ENCODE results near the gene CIDEB.

Gene CIDEB

GRCh38 chr14:24263848-24264247 is 43.9 kb downstream of the CIDEB start:
- DNase-seq (ENCODE audit: extremely low read depth, low read depth): no peak
- no peak for TF ChIP-seq CTCF (IDR thresholded peaks at IDR 0.05; ENCODE audit: low read depth, low read length)

GRCh38 chr14:24262821-24263733 is 44.7 kb downstream of the CIDEB start, which contains the start of gene TGM1:
TSS of gene TGM1 (minus strand) at chr14:24263177. CDS start at chr14:24262352, 825 bp downstream.
- no peak for TF ChIP-seq CTCF (IDR thresholded peaks at IDR 0.05; ENCODE audit: low read depth, low read length)
- DNase-seq (ENCODE audit: extremely low read depth, low read depth): no peak

- no peak for DNase-seq (ENCODE audit: extremely low read depth, low read depth)
- no peak for TF ChIP-seq CTCF (IDR thresholded peaks at IDR 0.05; ENCODE audit: low read depth, low read length)
Measured at GRCh38 chr14:24261969-24262327, 45.8 kb downstream of the CIDEB start.

- no peak for TF ChIP-seq CTCF (IDR thresholded peaks at IDR 0.05; ENCODE audit: low read depth, low read length)
- no peak for DNase-seq (ENCODE audit: extremely low read depth, low read depth)
Measured at GRCh38 chr14:24261256-24261968, 46.4 kb downstream of the CIDEB start.

GRCh38 chr14:24260780-24261157 is 47.0 kb downstream of the CIDEB start:
- DNase-seq (ENCODE audit: extremely low read depth, low read depth): no peak
- no peak for TF ChIP-seq CTCF (IDR thresholded peaks at IDR 0.05; ENCODE audit: low read depth, low read length)

GRCh38 chr14:24260026-24260779 is 47.6 kb downstream of the CIDEB start:
- DNase-seq (ENCODE audit: extremely low read depth, low read depth): no peak
- TF ChIP-seq CTCF (IDR thresholded peaks at IDR 0.05; ENCODE audit: low read depth, low read length): no peak
